ENCODE results near the gene ATXN1.

The ATXN1 gene

GRCh38 chr6:16482702-16483314 lies 278.5 kb downstream of the ATXN1 start:
- no peak overlapping the region for H2AFZ ChIP-seq (ENCODE audit: low read depth, low read length, severe bottlenecking)
- no peak overlapping the region for H3K4me2 ChIP-seq (ENCODE audit: low read depth, low read length, poor library complexity, severe bottlenecking)
- no peak for TF ChIP-seq EZH2phosphoT487 (conservative IDR thresholded peaks at IDR 0.05; ENCODE audit: low read length)
- TF ChIP-seq, protein P1, sequence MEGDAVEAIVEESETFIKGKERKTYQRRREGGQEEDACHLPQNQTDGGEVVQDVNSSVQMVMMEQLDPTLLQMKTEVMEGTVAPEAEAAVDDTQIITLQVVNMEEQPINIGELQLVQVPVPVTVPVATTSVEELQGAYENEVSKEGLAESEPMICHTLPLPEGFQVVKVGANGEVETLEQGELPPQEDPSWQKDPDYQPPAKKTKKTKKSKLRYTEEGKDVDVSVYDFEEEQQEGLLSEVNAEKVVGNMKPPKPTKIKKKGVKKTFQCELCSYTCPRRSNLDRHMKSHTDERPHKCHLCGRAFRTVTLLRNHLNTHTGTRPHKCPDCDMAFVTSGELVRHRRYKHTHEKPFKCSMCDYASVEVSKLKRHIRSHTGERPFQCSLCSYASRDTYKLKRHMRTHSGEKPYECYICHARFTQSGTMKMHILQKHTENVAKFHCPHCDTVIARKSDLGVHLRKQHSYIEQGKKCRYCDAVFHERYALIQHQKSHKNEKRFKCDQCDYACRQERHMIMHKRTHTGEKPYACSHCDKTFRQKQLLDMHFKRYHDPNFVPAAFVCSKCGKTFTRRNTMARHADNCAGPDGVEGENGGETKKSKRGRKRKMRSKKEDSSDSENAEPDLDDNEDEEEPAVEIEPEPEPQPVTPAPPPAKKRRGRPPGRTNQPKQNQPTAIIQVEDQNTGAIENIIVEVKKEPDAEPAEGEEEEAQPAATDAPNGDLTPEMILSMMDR (IDR thresholded peaks at IDR 0.05; ENCODE audit: insufficient read depth, low read length, poor library complexity, severe bottlenecking): no peak
- no peaks in the 10 kb centered on the region for H3F3A ChIP-seq (ENCODE audit: insufficient read depth)
- H3K36me3 ChIP-seq (ENCODE audit: low read length): no peaks in the 10 kb centered on the region
- no peak overlapping the region for H3K9ac ChIP-seq (ENCODE audit: low read length)
- H3K4me3 ChIP-seq (ENCODE audit: insufficient read depth, low read length, poor library complexity, severe bottlenecking): no peak overlapping the region
- no peaks in the 10 kb centered on the region for H3K27me3 ChIP-seq (ENCODE audit: low read length)
- H3K27ac ChIP-seq (ENCODE audit: low read depth, low read length): no peak overlapping the region
- H3K79me2 ChIP-seq (ENCODE audit: insufficient read depth, low read length): no peaks in the 10 kb centered on the region
- H3K9me2 ChIP-seq (replicated peaks; ENCODE audit: insufficient read depth, low read length): no peaks in the 10 kb centered on the region
- H4K20me1 ChIP-seq (ENCODE audit: low read depth, low read length): no peaks in the 10 kb centered on the region
- H3K9me3 ChIP-seq (ENCODE audit: insufficient read depth, low read length): no peaks in the 10 kb centered on the region

- no peak overlapping the region for H3K4me3 ChIP-seq (ENCODE audit: insufficient read depth, low read length, poor library complexity, severe bottlenecking)
- H3K4me2 ChIP-seq (ENCODE audit: low read depth, low read length, poor library complexity, severe bottlenecking): no peak overlapping the region
- no peak overlapping the region for H2AFZ ChIP-seq (ENCODE audit: low read depth, low read length, severe bottlenecking)
- H3F3A ChIP-seq (ENCODE audit: insufficient read depth): no peaks in the 10 kb centered on the region
- H3K79me2 ChIP-seq (ENCODE audit: insufficient read depth, low read length): no peaks in the 10 kb centered on the region
- H3K27me3 ChIP-seq (ENCODE audit: low read length): no peaks in the 10 kb centered on the region
- no peaks in the 10 kb centered on the region for H4K20me1 ChIP-seq (ENCODE audit: low read depth, low read length)
- no peak overlapping the region for H3K27ac ChIP-seq (ENCODE audit: low read depth, low read length)
- TF ChIP-seq EZH2phosphoT487 (conservative IDR thresholded peaks at IDR 0.05; ENCODE audit: low read length): no peak
- TF ChIP-seq, protein P1 (IDR thresholded peaks at IDR 0.05; ENCODE audit: insufficient read depth, low read length, poor library complexity, severe bottlenecking): no peak
- no peaks in the 10 kb centered on the region for H3K36me3 ChIP-seq (ENCODE audit: low read length)
- no peak overlapping the region for H3K9ac ChIP-seq (ENCODE audit: low read length)
- no peaks in the 10 kb centered on the region for H3K9me3 ChIP-seq (ENCODE audit: insufficient read depth, low read length)
- H3K9me2 ChIP-seq (replicated peaks; ENCODE audit: insufficient read depth, low read length): no peaks in the 10 kb centered on the region
Measured at GRCh38 chr6:16481697-16482399, 279.4 kb downstream of the ATXN1 start.

DNA sequence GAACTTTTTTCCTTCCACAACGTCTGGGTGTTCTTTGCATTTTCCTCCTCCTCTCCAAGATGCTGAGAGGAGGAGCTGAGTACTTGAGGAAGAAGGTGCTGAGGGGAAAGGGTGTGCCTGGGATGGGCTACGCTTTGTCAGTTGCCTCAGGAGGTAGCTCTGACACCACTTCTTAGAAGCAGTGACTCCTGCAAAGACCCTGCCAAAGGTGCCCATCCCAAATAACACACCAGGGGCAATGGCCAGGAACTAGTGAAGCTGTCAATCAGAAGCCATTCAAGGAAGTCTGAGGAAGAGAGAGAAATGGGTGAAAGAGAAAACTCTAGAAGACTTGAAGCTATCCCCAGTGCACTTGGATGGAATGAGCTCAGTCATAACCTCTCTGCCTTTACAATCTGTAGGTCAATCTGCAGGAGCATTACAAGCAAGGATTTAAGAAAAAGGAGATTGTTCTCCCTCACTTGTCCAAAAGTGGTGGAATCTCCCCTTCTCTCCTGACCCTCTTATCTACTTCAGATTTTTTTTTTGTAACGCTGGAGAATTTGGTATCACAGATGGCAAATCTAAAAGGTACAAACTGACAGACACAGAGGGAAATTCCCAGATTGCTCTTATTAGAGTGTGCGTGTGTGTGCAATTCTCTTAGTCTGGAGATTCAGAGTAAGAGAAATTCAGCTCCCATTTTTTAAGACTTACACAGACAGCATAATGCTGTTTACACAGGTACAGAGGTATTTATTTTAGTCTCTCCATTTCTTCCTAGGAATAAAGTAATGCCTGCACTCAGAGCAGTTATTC lies 280.3 kb downstream of the ATXN1 start:
- Histone ChIP-seq H4K20me1 (ENCODE audit: low read depth, low read length) (no peaks in the 10 kb centered on the region), H3K4me3 (ENCODE audit: insufficient read depth, low read length, poor library complexity, severe bottlenecking) (no peak overlapping the region), H3K36me3 (ENCODE audit: low read length) (no peaks in the 10 kb centered on the region), H2AFZ (ENCODE audit: low read depth, low read length, severe bottlenecking) (no peak overlapping the region), H3K79me2 (ENCODE audit: insufficient read depth, low read length) (no peaks in the 10 kb centered on the region), H3K4me2 (ENCODE audit: low read depth, low read length, poor library complexity, severe bottlenecking) (no peak overlapping the region), H3F3A (ENCODE audit: insufficient read depth) (no peaks in the 10 kb centered on the region), H3K27ac (ENCODE audit: low read depth, low read length) (no peak overlapping the region), H3K9me2 (replicated peaks; ENCODE audit: insufficient read depth, low read length) (no peaks in the 10 kb centered on the region), H3K9me3 (ENCODE audit: insufficient read depth, low read length) (no peaks in the 10 kb centered on the region), H3K27me3 (ENCODE audit: low read length) (no peaks in the 10 kb centered on the region), H3K9ac (ENCODE audit: low read length) (no peak overlapping the region)
- TF ChIP-seq EZH2phosphoT487 (conservative IDR thresholded peaks at IDR 0.05; ENCODE audit: low read length): no peak
- TF ChIP-seq, protein P1 (IDR thresholded peaks at IDR 0.05; ENCODE audit: insufficient read depth, low read length, poor library complexity, severe bottlenecking): no peak
